B cell (primary cell): ENCODE results near the gene KRT84. TPM values are rescaled to one million over a fixed set of nuclear protein-coding genes. Genes with fewer than 3 reads are reported as not detected.

ENCODE experiments used
- ATAC-seq: fragments of 200-7000 bp; cut with Tn5 transposase; one replicate; pipeline ENCODE4 v1.10.0; 2021; ENCODE audit warnings: low read depth, mild to moderate bottlenecking, moderate number of reproducible peaks, moderate library complexity
- CTCF ChIA-PET: fragments of 350-600 bp; sonication (Branson Sonifier 250); formaldehyde crosslinking; loops from one replicate; lab custom pipeline; 2021; ENCODE audit warnings: antibody characterized with exemption, inconsistent platforms; lab: Charles Lee
- POLR2A ChIA-PET: fragments of 350-600 bp; sonication (Branson Sonifier 250); formaldehyde crosslinking; loops from one replicate; lab custom pipeline; 2021; ENCODE audit warnings: antibody characterized with exemption; lab: Charles Lee
- DNase-seq: peaks from one replicate; pipeline ENCODE4 v3.0.0; 2013
- H2AFZ ChIP-seq: 2 replicates; pipeline ENCODE4 v1.6.1; 2012; ENCODE audit warnings: mild to moderate bottlenecking, low read depth, low read length; ENCODE audit not compliant: insufficient read depth, poor library complexity, severe bottlenecking
- H3K27ac ChIP-seq, 2 donors: 1 replicate in 1 of 2; 2 replicates in 1 of 2; pipeline ENCODE4 v1.5.1; 2012 to 2013; ENCODE audit warnings: low read length in 2 of 2, mild to moderate bottlenecking in 2 of 2, moderate library complexity in 1 of 2
- H3K27me3 ChIP-seq, 4 experiments: fragments of 200-600 bp in 1 of 4; sonication (generic) in 1 of 4; replicated peaks in 1 of 4; 1 replicate in 2 of 4; 2 replicates in 2 of 4; pipeline versions ENCODE4 v1.6.1 to v1.7.0; 2013 to 2016; ENCODE audit warnings: low read length in 3 of 4, mild to moderate bottlenecking in 2 of 4, mixed read lengths in 1 of 4, moderate library complexity in 1 of 4; ENCODE audit not compliant: insufficient read depth in 4 of 4, control insufficient read depth in 3 of 4; ENCODE audit errors: control extremely low read depth in 1 of 4
- H3K36me3 ChIP-seq, 2 experiments: replicated peaks in 1 of 2; 1 replicate in 1 of 2; 2 replicates in 1 of 2; pipeline versions ENCODE4 v1.6.1 to v1.7.1; 2013; ENCODE audit warnings: low read length in 1 of 2; ENCODE audit not compliant: insufficient read depth in 2 of 2, control insufficient read depth in 1 of 2; ENCODE audit errors: control extremely low read depth in 1 of 2, extremely low read depth in 1 of 2
- H3K4me1 ChIP-seq, 2 donors: fragments of 200-600 bp in 1 of 2; sonication (generic) in 1 of 2; 1 replicate in 1 of 2; 2 replicates in 1 of 2; pipeline versions ENCODE4 v1.5.1 to v1.6.1; 2013 to 2017; ENCODE audit warnings: low read length in 2 of 2; ENCODE audit not compliant: control insufficient read depth in 2 of 2, insufficient read depth in 2 of 2
- H3K4me2 ChIP-seq: replicated peaks from 2 replicates; pipeline ENCODE3; 2012; ENCODE audit warnings: mild to moderate bottlenecking, low read depth, low read length; ENCODE audit not compliant: poor library complexity, severe bottlenecking
- H3K4me3 ChIP-seq, 5 experiments: fragments of 200-600 bp in 1 of 5; sonication (generic) in 1 of 5; 1 replicate in 3 of 5; 2 replicates in 2 of 5; pipeline versions ENCODE4 v1.5.1 to v1.7.0; 2011 to 2016; ENCODE audit warnings: low read length in 4 of 5, mild to moderate bottlenecking in 4 of 5, low read depth in 2 of 5, control low read depth in 1 of 5, moderate library complexity in 1 of 5; ENCODE audit not compliant: insufficient read depth in 1 of 5; ENCODE audit errors: control extremely low read depth in 1 of 5, extremely low read depth in 1 of 5
- H3K79me2 ChIP-seq: fragments of 200-600 bp; sonication (generic); one replicate; pipeline ENCODE4 v1.6.0; 2016; ENCODE audit warnings: low read length; ENCODE audit not compliant: control insufficient read depth, insufficient read depth
- H3K9ac ChIP-seq: fragments of 200-600 bp; sonication (generic); 2 replicates; pipeline ENCODE4 v1.6.1; 2017; ENCODE audit warnings: mild to moderate bottlenecking, low read length, moderate library complexity
- H3K9me3 ChIP-seq, 3 donors: one replicate each; pipeline versions ENCODE4 v1.6.1 to v1.7.1; 2013; ENCODE audit warnings: low read length in 2 of 3; ENCODE audit not compliant: control insufficient read depth in 2 of 3, insufficient read depth in 1 of 3; ENCODE audit errors: control extremely low read depth in 1 of 3
- H4K20me1 ChIP-seq: 2 replicates; pipeline ENCODE4 v1.6.0; 2012; ENCODE audit warnings: mild to moderate bottlenecking, low read length; ENCODE audit not compliant: insufficient read depth, control insufficient read depth, poor library complexity, severe bottlenecking
- H3K27ac Mint-ChIP-seq: one replicate; pipeline ENCODE4 v1.8.0; 2021; ENCODE audit warnings: mixed read lengths
- H3K27me3 Mint-ChIP-seq: one replicate; pipeline ENCODE4 v1.8.0; 2021; ENCODE audit warnings: mixed read lengths
- H3K4me1 Mint-ChIP-seq: one replicate; pipeline ENCODE4 v1.8.0; 2021; ENCODE audit warnings: mixed read lengths
- H3K4me3 Mint-ChIP-seq: one replicate; pipeline ENCODE4 v1.8.0; 2021; ENCODE audit warnings: mixed read lengths
- H3K9me3 Mint-ChIP-seq: one replicate; pipeline ENCODE4 v1.8.0; 2022; ENCODE audit warnings: mixed read lengths; ENCODE audit not compliant: insufficient read depth
- EZH2 ChIP-seq: IDR thresholded peaks from 2 replicates; pipeline ENCODE4 v1.6.1; 2012; ENCODE audit warnings: borderline replicate concordance, low read depth, mild to moderate bottlenecking, moderate library complexity, low read length; ENCODE audit not compliant: insufficient read depth, poor library complexity, severe bottlenecking
- WGBS: methylation state at CpG from one replicate; pipeline ENCODE4 v1.1.5; 2013; ENCODE audit warnings: missing lambda C conversion rate; ENCODE audit not compliant: insufficient coverage; 5-methylcytosine and 5-hydroxymethylcytosine counted together
- intact Hi-C: fragments of 100-400 bp; cut with micrococcal nuclease; formaldehyde crosslinking; loops from one replicate; pipeline ENCODE4 v1.10.0; 2022
- polyA plus RNA-seq: library from polyadenylated mRNA; depleted of rRNA; stranded (reverse); fragments of >200 nt; gene quantifications from 2 replicates; pipeline ENCODE4 v1.2.3, GENCODE V29; 2012
- total RNA-seq, 2 donors: library from RNA; stranded (reverse); fragments of 120-200 nt in 1 of 2; gene quantifications; 1 replicate in 1 of 2; 2 replicates in 1 of 2; pipeline versions ENCODE4 v1.2.3 to v1.2.4, GENCODE V29; 2013 to 2022
- TF ChIP-seq, protein P1 (sequence below): fragments of 200-600 bp; IDR thresholded peaks from one replicate; pipeline ENCODE4 v1.8.0; 2022; ENCODE audit warnings: antibody characterized with exemption, mild to moderate bottlenecking

The KRT84 gene
- total and polyA plus RNA-seq, 2 donors (not counting 1 experiment from before 2014, with no cell fraction given) = not detected

DNA sequence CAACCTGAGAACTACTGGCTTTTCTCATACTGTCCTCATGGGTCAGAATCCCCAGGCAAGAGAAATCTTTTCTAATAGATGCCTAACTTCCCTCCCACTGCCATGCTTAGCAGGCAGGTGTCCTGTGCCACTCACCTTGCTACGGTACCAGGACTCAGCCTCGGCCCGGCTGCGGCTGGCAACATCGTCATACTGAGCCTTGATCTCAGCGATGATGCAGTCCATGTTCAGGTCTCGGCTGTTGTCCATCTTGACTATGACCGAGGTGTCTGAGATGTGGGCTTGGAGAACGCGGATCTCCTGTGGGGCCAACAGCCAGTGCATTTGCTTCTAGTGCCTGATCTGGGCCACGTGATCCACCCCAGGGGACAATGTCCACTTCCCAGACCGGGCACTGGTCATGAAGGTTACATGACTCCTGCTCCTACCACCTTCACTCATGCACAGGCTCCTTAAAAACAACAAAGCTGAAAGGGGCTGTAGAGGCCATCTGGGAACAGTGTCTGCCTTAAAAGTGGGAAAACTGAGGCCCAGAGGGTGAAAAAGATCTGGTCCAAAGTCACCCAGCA is 22.3 kb downstream of the KRT84 start:
- Histone ChIP-seq H4K20me1 (no peaks in the 10 kb centered on the region), H3K79me2 (no peaks in the 10 kb centered on the region), H3K4me2 (no peak overlapping the region), H3K9me3 (no peaks in the 10 kb centered on the region), H3K36me3 (no peaks in the 10 kb centered on the region), H3K27ac (no peak overlapping the region), H2AFZ (no peak overlapping the region), H3K4me1 (peaks cover 15% of the 10 kb centered on the region in 2 donors), H3K4me3 (no peak overlapping the region), H3K9ac (no peak overlapping the region), H3K27me3 (peaks cover 0 to 10% (median 0%) of the 10 kb centered on the region in 4 experiments)
- peaks cover 17% of the 10 kb centered on the region for H3K4me1 Mint-ChIP-seq
- ChIA-PET CTCF (no interaction called here), POLR2A (no interaction called here)
- peaks cover 8% of the 10 kb centered on the region for H3K27me3 Mint-ChIP-seq
- TF ChIP-seq, protein P1, sequence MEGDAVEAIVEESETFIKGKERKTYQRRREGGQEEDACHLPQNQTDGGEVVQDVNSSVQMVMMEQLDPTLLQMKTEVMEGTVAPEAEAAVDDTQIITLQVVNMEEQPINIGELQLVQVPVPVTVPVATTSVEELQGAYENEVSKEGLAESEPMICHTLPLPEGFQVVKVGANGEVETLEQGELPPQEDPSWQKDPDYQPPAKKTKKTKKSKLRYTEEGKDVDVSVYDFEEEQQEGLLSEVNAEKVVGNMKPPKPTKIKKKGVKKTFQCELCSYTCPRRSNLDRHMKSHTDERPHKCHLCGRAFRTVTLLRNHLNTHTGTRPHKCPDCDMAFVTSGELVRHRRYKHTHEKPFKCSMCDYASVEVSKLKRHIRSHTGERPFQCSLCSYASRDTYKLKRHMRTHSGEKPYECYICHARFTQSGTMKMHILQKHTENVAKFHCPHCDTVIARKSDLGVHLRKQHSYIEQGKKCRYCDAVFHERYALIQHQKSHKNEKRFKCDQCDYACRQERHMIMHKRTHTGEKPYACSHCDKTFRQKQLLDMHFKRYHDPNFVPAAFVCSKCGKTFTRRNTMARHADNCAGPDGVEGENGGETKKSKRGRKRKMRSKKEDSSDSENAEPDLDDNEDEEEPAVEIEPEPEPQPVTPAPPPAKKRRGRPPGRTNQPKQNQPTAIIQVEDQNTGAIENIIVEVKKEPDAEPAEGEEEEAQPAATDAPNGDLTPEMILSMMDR = no peak
- no peak for TF ChIP-seq EZH2
- ATAC-seq (no peak), DNase-seq (no peak)
- intact Hi-C loops = no loop called here
- WGBS = 97% methylated on average over 11 of the region's 12 CpGs
- H3K4me3 Mint-ChIP-seq = no peak overlapping the region
- no peak overlapping the region for H3K27ac Mint-ChIP-seq
- H3K9me3 Mint-ChIP-seq = no peaks in the 10 kb centered on the region

DNA sequence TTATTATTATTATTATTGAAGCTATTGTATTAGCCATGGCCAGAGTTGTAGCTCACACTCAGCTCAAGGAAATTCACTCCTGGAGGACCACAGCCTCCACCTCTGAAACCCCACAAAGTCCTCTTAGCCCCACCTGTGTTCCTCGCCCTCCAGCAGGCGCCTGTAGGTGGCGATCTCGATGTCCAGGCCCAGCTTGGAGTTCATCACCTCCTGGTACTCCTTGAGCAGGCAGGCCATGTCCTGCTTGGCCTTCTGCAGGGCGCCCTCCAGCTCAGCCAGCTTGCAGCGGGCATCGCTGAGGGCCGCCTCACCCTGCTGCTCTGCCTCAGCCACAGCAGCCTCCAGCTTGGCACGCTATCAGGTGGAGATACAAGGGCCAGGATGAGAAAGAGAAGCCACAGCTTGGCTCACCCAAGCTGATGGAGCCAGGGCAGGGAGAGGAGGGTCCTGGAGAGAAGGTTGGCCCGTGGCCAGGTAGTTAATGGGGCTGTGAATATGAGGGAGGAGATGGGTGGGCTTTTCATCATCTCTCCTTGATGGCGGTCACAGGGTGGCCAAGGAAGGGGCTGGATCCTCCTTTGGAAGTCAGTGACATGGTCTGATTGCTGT is 23.2 kb downstream of the KRT84 start:
- Mint-ChIP-seq H3K27me3 (peaks cover 8% of the 10 kb centered on the region), H3K9me3 (no peaks in the 10 kb centered on the region), H3K4me1 (peaks cover 26% of the 10 kb centered on the region), H3K4me3 (no peak overlapping the region), H3K27ac (no peak overlapping the region)
- H3K4me3 ChIP-seq = no peak overlapping the region
- ATAC-seq (no peak), DNase-seq (no peak)
- WGBS = 87% methylated on average over 10 of the region's 11 CpGs
- no peaks in the 10 kb centered on the region for H3K9me3 ChIP-seq
- intact Hi-C loops = no loop called here
- H3K27me3 ChIP-seq = peaks cover 0 to 5% (median 0%) of the 10 kb centered on the region in 4 experiments
- peaks cover 20 to 21% of the 10 kb centered on the region in 2 donors for H3K4me1 ChIP-seq
- TF ChIP-seq EZH2 = no peak
- TF ChIP-seq, protein P1 = no peak
- H4K20me1 ChIP-seq = no peaks in the 10 kb centered on the region
- POLR2A ChIA-PET = no interaction called here
- H3K27ac ChIP-seq = no peak overlapping the region
- no peak overlapping the region for H2AFZ ChIP-seq
- no peaks in the 10 kb centered on the region for H3K79me2 ChIP-seq
- CTCF ChIA-PET = interaction anchor here (0.9 kb wide), 1 partner anchor 8 kb away, joined by 3 read pairs; no protein-coding TSS in a partner anchor
- no peaks in the 10 kb centered on the region for H3K36me3 ChIP-seq
- H3K9ac ChIP-seq = no peak overlapping the region
- no peak overlapping the region for H3K4me2 ChIP-seq
